Activated naive CD4-positive, alpha-beta T cell treated with anti-CD3 and anti-CD28 coated beads, Interleukin-2, amount 50 U/mL, for 24 hours (primary cell): ENCODE results near the gene EFCAB8.
A peak's percentile ranks its signal among the peaks of the same experiment; 100 is the strongest.

Experiments used
- H3K27ac Mint-ChIP-seq: one replicate; pipeline ENCODE4 v1.8.0; 2021; ENCODE audit warnings: mild to moderate bottlenecking, mixed read lengths
- H3K27me3 Mint-ChIP-seq: one replicate; pipeline ENCODE4 v1.8.0; 2021; ENCODE audit warnings: mixed read lengths
- H3K36me3 Mint-ChIP-seq: one replicate; pipeline ENCODE4 v1.8.0; 2021; ENCODE audit warnings: mixed read lengths
- H3K4me1 Mint-ChIP-seq: one replicate; pipeline ENCODE4 v1.8.0; 2021; ENCODE audit warnings: mixed read lengths
- H3K4me3 Mint-ChIP-seq: one replicate; pipeline ENCODE4 v1.8.0; 2021; ENCODE audit warnings: mild to moderate bottlenecking, mixed read lengths
- H3K9me3 Mint-ChIP-seq: one replicate; pipeline ENCODE4 v1.8.0; 2021; ENCODE audit warnings: mixed read lengths

The EFCAB8 gene

DNA sequence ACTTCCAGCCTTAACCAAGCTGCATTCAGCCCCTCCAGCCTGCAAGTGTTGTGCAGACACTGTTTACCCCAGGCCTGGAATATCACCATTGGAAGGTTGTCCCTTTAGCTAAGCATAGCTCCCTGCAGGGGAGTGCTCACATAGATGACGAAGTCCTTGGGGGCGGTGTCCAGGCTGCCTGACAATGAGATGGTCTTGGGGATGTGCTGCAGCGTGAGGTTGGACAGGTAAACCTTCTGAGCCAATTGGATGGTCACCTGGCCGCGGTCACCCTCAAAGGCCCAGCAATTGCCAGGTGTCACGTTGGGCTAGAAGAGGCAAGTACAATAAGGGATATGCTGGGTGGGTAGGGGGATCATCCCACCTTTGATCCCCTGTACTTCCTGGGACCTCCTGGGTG lies 126.9 kb downstream of the EFCAB8 start:
- Mint-ChIP-seq H3K36me3 (no peaks in the 10 kb centered on the region), H3K4me1 (peaks cover 37% of the 10 kb centered on the region), H3K4me3 (no peak overlapping the region), H3K27ac (no peak overlapping the region), H3K9me3 (no peaks in the 10 kb centered on the region), H3K27me3 (no peaks in the 10 kb centered on the region)

GRCh38 chr20:32986331-32986966 lies 127.7 kb downstream of the EFCAB8 start:
- no peak overlapping the region for H3K27ac Mint-ChIP-seq
- H3K36me3 Mint-ChIP-seq: no peaks in the 10 kb centered on the region
- peaks cover 38% of the 10 kb centered on the region for H3K4me1 Mint-ChIP-seq
- H3K27me3 Mint-ChIP-seq: no peaks in the 10 kb centered on the region
- H3K4me3 Mint-ChIP-seq: no peak overlapping the region
- H3K9me3 Mint-ChIP-seq: no peaks in the 10 kb centered on the region

DNA sequence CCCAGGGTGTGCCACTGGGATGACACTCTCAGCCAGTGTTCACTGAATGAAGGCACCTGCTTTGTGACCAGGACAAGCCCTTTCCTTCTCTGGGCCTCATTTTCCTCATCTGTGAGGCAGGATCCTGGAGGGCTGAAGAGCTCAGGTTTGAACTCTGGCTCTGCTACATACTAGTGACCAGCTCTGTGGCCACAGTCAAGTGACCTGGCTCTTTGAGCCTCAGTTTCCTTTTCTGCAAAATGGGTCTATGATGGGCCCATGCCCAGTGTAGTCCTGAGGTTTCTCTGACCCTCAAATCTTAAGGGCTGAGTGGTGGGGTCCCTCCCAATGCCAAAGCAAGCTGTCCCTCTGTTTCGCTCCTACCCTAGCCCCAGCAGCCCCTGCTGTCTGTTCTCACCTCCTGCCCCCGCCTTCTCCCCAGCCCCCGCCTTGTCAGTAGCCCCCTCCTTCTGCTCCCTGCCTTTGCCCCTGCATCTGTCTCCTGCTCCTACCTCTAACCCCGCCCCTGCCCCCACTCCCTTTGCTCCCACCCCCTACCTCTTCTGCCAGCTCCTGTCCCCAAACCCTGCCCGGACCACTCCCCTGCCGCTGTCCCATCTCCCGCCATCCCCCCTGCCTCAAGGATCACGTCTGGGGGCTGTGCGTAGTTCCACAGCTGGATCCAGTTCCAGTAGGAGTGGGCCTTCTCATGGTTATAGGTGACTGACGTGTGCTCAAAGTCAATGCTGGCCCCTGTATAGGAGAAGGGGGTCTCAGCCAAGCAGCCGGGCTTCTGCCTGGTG lies 128.5 kb downstream of the EFCAB8 start:
- H3K36me3 Mint-ChIP-seq: no peaks in the 10 kb centered on the region
- H3K4me3 Mint-ChIP-seq: no peak overlapping the region
- H3K4me1 Mint-ChIP-seq: peaks cover 41% of the 10 kb centered on the region
- no peaks in the 10 kb centered on the region for H3K9me3 Mint-ChIP-seq
- no peaks in the 10 kb centered on the region for H3K27me3 Mint-ChIP-seq
- H3K27ac Mint-ChIP-seq: no peak overlapping the region

- no peak overlapping the region for H3K27ac Mint-ChIP-seq
- H3K27me3 Mint-ChIP-seq: no peaks in the 10 kb centered on the region
- no peaks in the 10 kb centered on the region for H3K9me3 Mint-ChIP-seq
- H3K36me3 Mint-ChIP-seq: no peaks in the 10 kb centered on the region
- peaks cover 45% of the 10 kb centered on the region for H3K4me1 Mint-ChIP-seq
- H3K4me3 Mint-ChIP-seq: no peak overlapping the region
These were observed 129.3 kb downstream of the EFCAB8 start for GRCh38 chr20:32988008-32988407.

DNA sequence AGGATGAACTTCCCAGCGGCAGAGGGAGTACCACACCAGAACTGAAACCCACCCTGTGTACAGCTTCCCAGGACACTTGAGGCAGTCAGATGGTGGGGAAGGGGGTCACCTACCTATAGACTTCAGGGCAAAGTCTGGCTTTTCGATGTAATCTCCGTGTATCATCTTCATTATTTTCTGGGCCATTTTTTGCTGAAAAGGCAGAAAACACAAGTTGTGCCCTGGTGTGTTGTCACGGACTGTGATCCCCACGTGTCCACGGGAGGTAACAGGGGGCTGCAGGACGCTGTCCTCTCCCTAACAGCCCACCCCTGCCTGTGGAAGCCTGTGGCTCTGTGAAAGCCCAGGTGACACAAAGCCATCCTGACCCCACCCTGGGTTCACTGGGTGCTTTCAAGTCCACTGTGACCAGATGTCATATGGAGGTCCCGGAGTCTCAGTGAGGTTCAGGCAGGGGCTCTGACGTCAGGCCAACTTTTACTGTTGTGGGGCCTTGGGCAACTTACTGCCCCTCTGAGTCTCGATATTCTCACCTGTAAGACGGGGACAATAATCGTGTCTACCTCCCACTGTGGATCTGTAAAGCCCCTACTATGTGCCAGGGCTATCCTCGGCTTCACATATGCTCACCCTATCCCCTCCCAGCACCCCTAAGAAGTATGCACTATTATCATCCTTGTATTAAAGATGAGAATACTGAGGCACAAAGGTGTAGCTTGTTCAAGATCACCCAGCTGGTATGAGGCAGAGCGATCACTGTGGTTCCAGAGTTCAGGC lies 131.0 kb downstream of the EFCAB8 start:
- no peak overlapping the region for H3K4me3 Mint-ChIP-seq
- H3K27ac Mint-ChIP-seq: peak overlapping the region; percentile 8
- H3K27me3 Mint-ChIP-seq: no peaks in the 10 kb centered on the region
- peaks cover 2% of the 10 kb centered on the region for H3K36me3 Mint-ChIP-seq
- peaks cover 4% of the 10 kb centered on the region for H3K9me3 Mint-ChIP-seq
- peaks cover 46% of the 10 kb centered on the region for H3K4me1 Mint-ChIP-seq

- Mint-ChIP-seq H3K9me3 (peaks cover 11% of the 10 kb centered on the region), H3K4me1 (peaks cover 50% of the 10 kb centered on the region), H3K27me3 (no peaks in the 10 kb centered on the region), H3K4me3 (no peak overlapping the region), H3K27ac (no peak overlapping the region), H3K36me3 (peaks cover 7% of the 10 kb centered on the region)
These were observed 131.7 kb downstream of the EFCAB8 start for GRCh38 chr20:32990426-32990825.

DNA sequence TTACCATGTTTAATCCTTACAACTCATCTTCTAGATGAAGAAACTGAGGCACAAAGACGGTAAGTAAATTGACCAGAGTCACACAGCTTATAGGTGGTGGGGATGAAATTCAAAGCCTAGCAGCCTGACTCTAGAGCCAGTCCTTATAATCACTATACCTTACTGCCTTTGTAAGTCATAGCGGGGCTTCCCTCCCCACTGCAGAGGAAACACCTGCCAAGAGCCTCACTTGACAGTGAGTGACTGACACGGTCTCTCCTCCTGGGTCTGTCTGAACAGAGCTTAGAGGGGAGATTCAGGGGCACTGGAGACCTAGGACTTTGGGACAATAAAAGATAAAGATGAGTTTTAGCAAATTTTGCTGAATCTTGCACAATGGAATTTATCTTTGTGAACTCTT lies 132.7 kb downstream of the EFCAB8 start:
- Mint-ChIP-seq H3K36me3 (peaks cover 7% of the 10 kb centered on the region), H3K4me1 (peaks cover 45% of the 10 kb centered on the region), H3K9me3 (peaks cover 11% of the 10 kb centered on the region), H3K27me3 (no peaks in the 10 kb centered on the region), H3K4me3 (no peak overlapping the region), H3K27ac (peak overlapping the region; percentile 17)

- H3K27me3 Mint-ChIP-seq: no peaks in the 10 kb centered on the region
- H3K4me1 Mint-ChIP-seq: peaks cover 48% of the 10 kb centered on the region
- peaks cover 7% of the 10 kb centered on the region for H3K36me3 Mint-ChIP-seq
- peak overlapping the region; percentile 17 for H3K27ac Mint-ChIP-seq
- no peak overlapping the region for H3K4me3 Mint-ChIP-seq
- peaks cover 11% of the 10 kb centered on the region for H3K9me3 Mint-ChIP-seq
These were observed 133.3 kb downstream of the EFCAB8 start for GRCh38 chr20:32991792-32992641.

DNA sequence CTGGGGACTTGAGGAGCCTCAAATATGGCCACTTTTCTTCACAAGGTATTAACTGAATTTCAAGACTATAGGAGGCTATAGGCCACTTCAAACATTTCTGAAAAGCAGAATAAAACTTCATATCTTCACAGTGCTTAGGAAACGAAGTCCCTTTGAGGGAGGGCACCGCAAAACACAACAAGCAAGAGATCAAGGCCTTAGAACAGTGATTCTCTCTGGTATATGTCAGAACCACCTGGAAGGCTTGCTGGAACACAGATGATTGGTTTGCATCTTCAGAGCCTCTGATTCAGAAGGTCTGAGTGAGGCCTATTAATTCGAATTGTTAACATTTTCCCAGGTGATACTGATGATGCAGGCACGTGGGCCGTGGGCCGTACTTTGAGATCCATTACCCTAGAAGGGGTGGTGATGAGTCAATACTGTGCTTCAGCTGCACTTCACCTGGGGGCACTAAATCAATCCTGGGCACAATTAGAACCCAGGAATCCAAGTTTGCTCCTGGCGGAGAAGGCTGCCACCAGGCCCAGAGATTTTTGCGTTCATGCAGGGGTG lies 134.8 kb downstream of the EFCAB8 start:
- Mint-ChIP-seq H3K36me3 (peaks cover 7% of the 10 kb centered on the region), H3K27ac (peak overlapping the region; percentile 70), H3K4me3 (no peak overlapping the region), H3K4me1 (peaks cover 55% of the 10 kb centered on the region), H3K27me3 (no peaks in the 10 kb centered on the region), H3K9me3 (peaks cover 11% of the 10 kb centered on the region)

DNA sequence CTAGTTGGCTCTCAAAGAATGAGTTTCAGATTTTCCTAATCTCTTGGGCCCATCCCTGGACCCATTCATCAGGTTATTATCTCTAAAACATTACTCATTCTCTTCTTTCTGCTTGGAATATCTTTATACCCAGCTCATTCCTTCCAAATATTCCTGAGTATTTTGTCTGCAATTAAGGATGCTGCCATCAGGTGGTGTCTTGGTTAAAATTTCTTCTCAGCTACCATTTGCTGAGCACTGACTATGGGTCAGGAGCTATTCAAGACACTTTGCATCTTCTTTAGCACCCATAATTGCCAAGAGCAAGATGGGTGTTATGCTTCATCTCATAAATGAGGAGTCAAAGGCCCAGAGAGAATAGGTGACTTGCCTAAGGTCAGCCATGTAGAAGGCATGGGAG lies 137.1 kb downstream of the EFCAB8 start:
- H3K36me3 Mint-ChIP-seq: peaks cover 7% of the 10 kb centered on the region
- H3K4me1 Mint-ChIP-seq: peaks cover 56% of the 10 kb centered on the region
- H3K27ac Mint-ChIP-seq: no peak overlapping the region

GRCh38 chr20:32997431-32997830 lies 138.7 kb downstream of the EFCAB8 start:
- H3K27ac Mint-ChIP-seq: no peak overlapping the region

More for the DNA sequence above, 137.1 kb downstream of the EFCAB8 start:
- peaks cover 11% of the 10 kb centered on the region for H3K9me3 Mint-ChIP-seq
- H3K27me3 Mint-ChIP-seq: no peaks in the 10 kb centered on the region
- H3K4me3 Mint-ChIP-seq: no peak overlapping the region

GRCh38 chr20:32999603-33000250 lies 141.0 kb downstream of the EFCAB8 start:
- H3K4me1 Mint-ChIP-seq: peaks cover 42% of the 10 kb centered on the region
- H3K36me3 Mint-ChIP-seq: peaks cover 4% of the 10 kb centered on the region
- no peak overlapping the region for H3K4me3 Mint-ChIP-seq
- H3K27me3 Mint-ChIP-seq: no peaks in the 10 kb centered on the region
- H3K9me3 Mint-ChIP-seq: peaks cover 6% of the 10 kb centered on the region
- no peak overlapping the region for H3K27ac Mint-ChIP-seq

More at GRCh38 chr20:32997431-32997830, 138.7 kb downstream of the EFCAB8 start:
- Mint-ChIP-seq H3K4me3 (no peak overlapping the region), H3K4me1 (peaks cover 52% of the 10 kb centered on the region), H3K36me3 (peaks cover 7% of the 10 kb centered on the region), H3K9me3 (peaks cover 11% of the 10 kb centered on the region), H3K27me3 (no peaks in the 10 kb centered on the region)

DNA sequence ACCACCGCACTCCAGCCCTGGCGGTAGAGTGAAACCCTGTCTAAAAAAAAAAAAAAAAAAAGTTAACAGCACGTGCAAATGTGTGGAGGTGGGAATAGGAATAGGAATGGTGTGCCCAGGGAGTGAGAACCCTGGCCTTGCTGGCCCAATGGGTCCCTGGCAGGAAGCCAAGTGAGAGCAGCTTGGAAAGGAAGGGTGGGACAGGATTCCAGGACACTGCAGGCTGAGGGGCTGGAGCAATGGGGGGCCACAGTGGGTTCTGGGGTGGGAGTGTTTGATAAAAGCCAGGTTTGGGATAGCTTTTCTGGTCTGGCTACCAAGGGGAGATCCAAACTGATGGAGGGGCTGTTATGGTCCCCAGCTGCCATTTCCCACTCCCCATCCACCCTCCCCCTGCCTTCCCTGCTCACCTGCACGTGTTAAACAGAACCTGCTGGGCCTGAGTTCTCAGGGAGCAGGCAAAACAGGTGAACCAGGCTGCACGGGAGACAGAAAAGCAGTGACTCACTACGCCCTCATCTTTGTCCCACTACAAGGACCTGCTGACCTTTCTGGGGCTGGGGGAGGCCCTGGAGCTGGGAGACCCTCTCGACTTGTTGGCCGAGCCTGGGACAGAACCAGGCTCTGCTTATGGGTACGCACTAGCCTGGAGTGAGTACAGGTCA lies 142.2 kb downstream of the EFCAB8 start:
- Mint-ChIP-seq H3K9me3 (peaks cover 6% of the 10 kb centered on the region), H3K27ac (no peak overlapping the region), H3K4me1 (peaks cover 44% of the 10 kb centered on the region), H3K36me3 (no peaks in the 10 kb centered on the region), H3K27me3 (no peaks in the 10 kb centered on the region), H3K4me3 (no peak overlapping the region)
